Head of caudate nucleus (tissue), 42 donors: ENCODE measurements around the gene TEX48.

Source experiments
- DNase-seq, 42 donors: peaks; one replicate each; pipeline versions ENCODE4 v3.0.0 to v3.0.0-alpha.2; 2020 to 2021; ENCODE audit warnings: mixed read lengths in 7 of 42
- intact Hi-C: fragments of 100-400 bp; cut with DNase I; formaldehyde crosslinking; loops from one replicate; pipeline ENCODE4 v1.15.0; 2022

Gene TEX48

DNA sequence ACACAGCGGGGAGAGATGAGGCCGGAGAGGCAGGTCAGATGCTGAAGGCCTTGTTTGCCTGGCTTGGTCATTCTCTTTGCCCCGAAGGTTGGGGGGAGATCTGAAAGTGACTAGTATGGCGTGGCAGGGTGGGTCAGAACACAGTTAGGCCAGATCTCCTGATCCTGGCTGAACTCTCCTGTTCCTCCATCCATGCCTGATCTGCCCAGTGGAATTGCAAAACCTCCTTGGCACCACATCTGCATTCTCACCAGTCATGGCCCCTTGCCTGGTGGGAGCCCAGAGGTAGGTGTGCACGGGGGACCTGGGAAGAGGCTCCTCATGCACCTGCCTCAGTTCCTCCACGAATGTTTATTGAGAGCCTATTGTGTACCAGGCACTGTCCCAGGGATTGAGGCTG is 47.6 kb downstream of the TEX48 start:
- intact Hi-C loops: no loop called here

DNA sequence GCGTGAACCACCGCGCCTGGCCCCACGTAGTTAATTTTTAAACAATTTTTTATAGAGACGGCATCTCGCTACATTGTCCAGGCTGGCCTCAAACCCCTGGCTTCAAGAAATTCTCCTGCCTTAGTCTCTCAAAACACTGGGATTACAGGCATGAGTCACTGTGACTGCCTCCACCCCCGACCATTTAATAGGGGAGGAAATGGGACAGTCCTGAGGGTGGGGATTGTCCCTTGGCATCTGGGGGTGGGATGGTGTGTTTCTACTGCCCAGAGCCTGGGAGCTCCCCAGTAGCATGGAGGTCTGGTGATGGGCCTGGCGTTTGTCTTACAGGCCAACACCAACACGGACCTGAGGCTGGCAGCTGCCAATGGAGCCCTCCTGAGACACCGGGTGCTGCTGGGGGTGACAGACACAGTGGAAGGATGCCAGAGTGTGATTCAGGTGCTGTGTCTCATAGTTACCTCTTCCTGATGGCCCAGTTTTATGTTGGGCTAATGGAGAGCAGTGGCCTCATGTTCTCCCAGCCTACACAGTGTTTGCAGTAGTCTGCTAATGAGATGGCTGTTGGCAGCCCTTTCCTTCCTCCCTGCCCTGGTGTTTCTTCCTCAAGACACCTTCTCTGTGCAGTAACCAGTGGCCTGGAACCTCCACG is 48.4 kb downstream of the TEX48 start:
- intact Hi-C loops: no loop called here

More for the DNA sequence above, 47.6 kb downstream of the TEX48 start:
- DNase-seq: no peak

DNA sequence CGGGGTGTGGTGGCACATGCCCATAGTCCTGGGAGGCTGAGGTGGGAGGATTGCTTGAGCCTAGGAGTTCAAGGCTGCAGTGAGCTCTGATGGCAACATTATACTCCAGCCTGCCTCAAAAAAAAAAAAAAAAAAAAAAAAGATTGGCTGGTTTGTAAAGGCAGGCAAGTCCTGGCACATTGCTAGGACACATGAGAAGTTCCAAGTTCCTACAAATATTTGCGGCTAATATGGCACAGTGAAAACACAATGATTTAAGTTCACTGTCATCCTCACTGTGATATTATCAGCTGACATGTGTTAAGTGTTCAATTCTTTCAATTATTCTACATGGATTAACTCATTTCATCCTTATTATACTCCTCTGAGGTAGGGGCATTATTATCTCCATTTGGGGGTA is 50.8 kb downstream of the TEX48 start:
- intact Hi-C loops: no loop called here
- no peak for DNase-seq

More for the DNA sequence above, 48.4 kb downstream of the TEX48 start:
- DNase-seq: no peak

DNA sequence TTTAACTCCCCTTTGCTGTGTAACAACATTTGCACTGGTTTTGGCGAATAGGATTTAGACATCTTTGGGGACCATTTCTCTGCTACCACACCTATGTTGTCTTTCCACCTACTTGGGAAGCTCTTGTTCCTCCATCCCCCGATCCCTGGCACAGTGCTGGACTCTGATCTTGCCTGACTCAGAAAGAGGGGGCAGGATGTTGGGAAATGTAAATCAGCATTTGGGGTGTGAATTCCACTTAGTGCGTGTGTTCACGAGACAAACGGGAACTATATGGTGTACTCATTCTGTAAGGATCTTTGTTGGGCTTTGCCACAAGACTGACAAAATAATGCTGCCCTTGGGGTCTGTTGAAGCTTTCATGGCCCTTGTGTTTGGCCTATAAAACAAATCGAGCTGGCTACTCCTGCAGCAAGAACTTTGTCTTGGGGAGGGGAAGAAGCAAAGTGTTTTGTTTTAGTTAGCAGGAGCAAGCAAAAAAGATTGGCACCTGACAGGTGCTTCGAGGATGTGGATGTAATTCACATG is 52.4 kb downstream of the TEX48 start:
- DNase-seq: no peak
- intact Hi-C loops: no loop called here

DNA sequence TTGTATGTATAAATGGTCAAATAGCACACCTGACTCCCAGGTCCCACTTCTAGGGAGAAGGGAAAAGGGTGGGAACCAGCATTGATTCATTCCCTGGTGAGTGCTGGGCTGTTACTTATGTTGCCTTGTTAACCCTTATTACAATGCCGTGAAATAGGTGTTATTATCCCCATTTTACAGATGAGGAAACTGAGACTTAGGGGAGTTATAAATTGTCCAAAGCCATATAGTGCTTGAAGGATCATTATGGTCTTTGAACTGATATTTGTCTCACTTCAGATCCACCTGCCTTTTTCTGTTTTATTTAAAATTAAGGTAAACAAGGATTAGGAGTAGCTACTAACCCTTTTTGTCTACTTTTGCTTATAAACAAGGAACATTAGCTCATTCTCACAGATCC is 54.4 kb downstream of the TEX48 start:
- intact Hi-C loops: no loop called here
- no peak for DNase-seq

DNA sequence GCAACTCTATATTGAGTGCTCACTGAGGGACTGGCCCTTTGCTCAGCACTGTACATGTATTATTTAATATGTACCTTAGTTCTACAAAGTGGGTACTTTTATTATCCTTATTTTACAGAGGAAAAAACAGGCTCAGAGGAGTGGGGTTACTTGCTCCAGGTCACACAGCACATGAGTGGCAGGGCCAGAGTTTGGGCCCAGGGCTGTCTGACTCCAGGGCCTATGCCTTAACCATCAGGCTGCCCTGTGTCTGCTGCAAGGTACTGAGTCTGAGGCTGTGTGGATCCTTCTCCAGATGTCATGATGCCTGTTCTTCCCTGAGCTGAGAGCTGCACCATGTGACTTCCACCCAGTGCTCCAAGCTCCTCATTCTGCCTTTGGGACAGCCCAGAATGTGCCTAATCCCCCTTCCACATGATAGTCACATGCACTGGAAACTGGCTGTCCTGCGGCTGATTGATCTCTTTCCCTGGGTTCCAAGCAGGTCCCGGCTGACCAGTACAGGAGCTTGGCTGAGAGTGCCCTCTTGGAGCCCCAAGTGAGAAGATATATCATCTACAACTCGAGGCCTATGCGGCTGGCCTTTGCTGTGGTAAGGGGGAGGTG is 55.5 kb downstream of the TEX48 start:
- intact Hi-C loops: no loop called here
- no peak for DNase-seq

DNA sequence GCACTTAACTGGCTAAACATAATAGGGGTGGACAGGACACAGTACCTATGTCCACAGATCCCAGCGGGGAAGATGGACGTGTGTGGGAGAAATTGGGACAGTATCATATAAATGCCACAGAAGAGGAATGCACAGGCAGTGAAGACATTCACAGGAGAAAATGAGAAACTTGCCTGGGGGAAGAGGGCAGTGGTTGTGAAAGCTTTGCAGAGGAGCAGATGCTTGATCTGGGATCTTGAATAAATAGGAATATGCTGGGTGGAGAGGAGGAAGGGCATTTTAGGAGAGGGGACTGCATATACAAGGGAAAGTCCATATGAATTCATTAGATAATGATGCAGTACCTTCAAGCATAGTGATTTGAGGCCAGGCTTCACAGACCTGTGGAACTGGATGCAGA is 57.3 kb downstream of the TEX48 start:
- intact Hi-C loops: no loop called here
- no peak for DNase-seq

DNA sequence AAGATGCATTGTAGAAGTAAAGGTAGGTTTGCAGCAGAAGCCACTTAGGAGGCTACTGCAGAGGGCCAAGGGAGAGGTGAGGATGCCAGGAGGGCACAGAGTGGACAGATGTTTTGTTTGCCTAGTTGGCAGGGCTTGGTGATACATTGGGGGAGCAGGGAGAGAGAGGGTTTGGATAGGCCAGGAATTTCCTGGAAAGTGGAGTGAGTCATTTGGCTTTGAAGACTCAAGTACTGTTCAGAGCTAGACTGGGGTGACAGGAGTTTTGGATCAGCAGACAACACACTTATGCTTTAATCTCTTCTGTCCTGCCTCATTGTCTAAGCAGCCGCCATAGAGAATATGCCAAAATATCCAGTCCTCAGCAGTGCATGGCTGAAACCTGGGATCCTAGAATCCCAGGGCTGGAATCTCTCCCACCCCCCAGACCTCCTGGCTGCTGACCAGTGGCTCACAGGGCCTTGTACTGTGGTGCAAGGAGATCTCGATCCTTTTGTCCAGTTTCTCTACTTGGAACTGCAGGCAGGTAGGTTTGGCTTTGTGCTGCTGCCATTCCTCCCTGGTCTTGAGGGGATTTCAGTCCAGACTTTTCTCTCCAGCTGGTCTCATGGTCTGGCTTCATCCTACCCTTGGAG is 59.9 kb downstream of the TEX48 start:
- DNase-seq: no peak
- intact Hi-C loops: no loop called here

DNA sequence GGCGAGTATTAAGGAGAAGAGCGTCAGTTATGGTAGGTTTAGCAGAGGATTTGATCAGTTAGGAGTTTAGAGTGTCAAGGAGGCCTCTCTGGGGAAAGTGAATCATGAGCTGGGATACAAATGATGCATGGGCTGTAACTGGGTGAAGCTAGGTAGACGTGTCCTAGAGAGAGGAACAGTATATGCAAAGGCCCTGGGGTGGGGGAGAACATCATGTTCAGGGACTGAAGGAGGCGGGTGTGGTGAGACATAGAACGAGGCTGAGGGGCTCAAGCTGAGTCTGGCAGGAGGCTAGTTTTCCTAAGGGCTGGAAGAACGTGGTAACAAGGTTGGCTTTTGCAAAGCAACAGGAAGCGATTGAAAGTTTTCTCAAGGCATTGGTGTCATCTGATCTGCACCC is 60.4 kb downstream of the TEX48 start:
- intact Hi-C loops: no loop called here
- no peak for DNase-seq

DNA sequence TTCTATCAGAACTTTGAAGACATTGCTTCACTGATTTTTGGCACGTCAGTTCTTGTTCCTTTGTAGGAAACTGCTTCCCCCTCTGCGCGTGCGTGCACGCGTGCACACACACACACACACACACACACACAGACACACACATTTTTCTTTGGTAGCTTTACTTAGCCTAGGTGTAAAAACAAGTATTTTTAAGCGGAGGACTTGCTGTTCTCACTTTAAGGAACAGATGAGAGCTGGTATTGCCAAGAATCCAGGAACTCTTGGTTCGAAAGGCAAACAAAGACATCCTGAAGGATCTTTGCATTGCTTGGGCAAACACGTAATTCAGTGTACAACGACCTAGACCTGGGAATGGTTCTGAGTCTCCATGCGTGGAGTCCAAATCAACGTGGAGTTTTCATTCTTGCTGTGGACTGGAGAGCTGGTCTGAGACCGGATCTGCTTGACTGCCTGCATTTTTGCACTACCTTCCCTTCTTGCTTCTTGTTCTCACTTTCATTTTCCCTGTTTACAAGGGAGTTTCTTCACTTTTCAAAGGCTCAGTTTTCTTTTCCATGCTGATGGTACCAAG is 62.7 kb downstream of the TEX48 start:
- DNase-seq: no peak
- intact Hi-C loops: no loop called here

DNA sequence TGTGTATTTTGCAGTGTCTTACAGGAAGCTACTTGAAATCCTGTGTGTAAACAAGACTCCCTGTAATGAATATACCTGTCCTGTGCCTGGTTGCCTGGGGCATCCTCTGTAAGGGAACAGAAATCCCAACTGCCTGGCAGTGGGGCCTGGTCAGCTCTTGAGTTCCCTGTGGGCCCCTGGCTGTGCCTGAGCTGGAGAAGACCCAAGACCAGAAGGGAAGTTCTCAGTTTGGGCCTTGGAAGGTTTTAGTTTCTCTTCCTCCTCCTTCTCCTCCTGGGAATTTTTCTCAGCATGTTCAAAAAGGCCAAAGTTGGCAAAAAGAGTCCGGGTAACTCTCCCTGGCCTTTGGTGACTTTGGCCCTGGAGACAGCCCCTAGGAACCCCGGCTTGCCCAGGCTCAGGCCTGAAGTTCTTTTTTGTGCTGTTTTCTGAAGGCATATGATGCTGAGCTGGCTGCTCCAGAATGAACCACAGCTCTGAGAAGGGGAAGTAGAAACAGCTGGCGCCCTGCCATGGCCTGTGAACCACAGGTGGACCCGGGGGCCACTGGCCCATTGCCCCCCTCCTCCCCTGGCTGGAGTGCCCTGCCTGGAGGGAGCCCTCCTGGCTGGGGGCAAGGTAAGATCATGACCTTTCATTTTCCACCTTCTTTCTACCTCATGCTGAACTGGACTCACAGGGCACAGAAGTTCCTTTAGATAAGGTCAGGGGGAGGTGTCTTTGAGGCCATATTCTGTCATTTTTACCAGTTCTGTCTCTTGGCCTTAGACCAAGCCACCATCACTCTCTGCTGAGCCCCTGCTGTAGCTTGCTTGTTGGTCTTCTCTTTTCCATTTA is 65.1 kb downstream of the TEX48 start:
- peak in 41 of 42 donors; percentile 12 to 70 (median 40) for DNase-seq
- intact Hi-C loops: no loop called here
